HG03039 (cell line): ENCODE results near the gene VPS29.

ENCODE experiments used
- ATAC-seq: cut with Tn5 transposase; IDR thresholded peaks from one replicate; pipeline ENCODE4 v1.9.1; 2021; ENCODE audit warnings: mild to moderate bottlenecking, moderate library complexity; ENCODE audit not compliant: unreplicated experiment

Gene VPS29

GRCh38 chr12:110451263-110451662 lies 50.6 kb downstream of the VPS29 start:
- no peak for ATAC-seq

- ATAC-seq: peak; percentile 90
Observed at GRCh38 chr12:110449799-110450497, 52.0 kb downstream of the VPS29 start, which contains the start of gene ARPC3. TSS of gene ARPC3 (minus strand) at chr12:110450337. CDS start at chr12:110450260, 77 bp downstream.

GRCh38 chr12:110444455-110444854 lies 57.5 kb downstream of the VPS29 start:
- no peak for ATAC-seq
